GM23338 (cell line): ENCODE results near the gene EFCAB9. TPM values are rescaled to one million over a fixed set of nuclear protein-coding genes. Genes with fewer than 3 reads are reported as not detected.

Experiments
- ATAC-seq: fragments of 200-7000 bp; cut with Tn5 transposase; 3 replicates; pipeline ENCODE4 v1.9.1; 2020
- DNase-seq: peaks from one replicate; pipeline ENCODE4 v3.0.0-alpha.2; 2015; ENCODE audit warnings: low spot score
- H2AFZ ChIP-seq: fragments of 200-600 bp; sonication (generic); 2 replicates; pipeline ENCODE4 v1.8.0; 2016; ENCODE audit warnings: antibody characterized with exemption, mild to moderate bottlenecking, moderate library complexity
- H3F3A ChIP-seq: fragments of 200-600 bp; sonication (generic); replicated peaks from 2 replicates; pipeline ENCODE4 v1.8.0; 2017; ENCODE audit warnings: antibody characterized with exemption, mixed run types, low read depth
- H3K27ac ChIP-seq: fragments of 200-600 bp; sonication (generic); 2 replicates; pipeline ENCODE4 v1.6.1; 2016; ENCODE audit warnings: low read depth
- H3K27me3 ChIP-seq: fragments of 200-600 bp; sonication (generic); 2 replicates; pipeline ENCODE4 v1.8.0; 2016; ENCODE audit warnings: mild to moderate bottlenecking, mixed run types, moderate library complexity; ENCODE audit not compliant: insufficient read depth
- H3K36me3 ChIP-seq: fragments of 200-600 bp; sonication (generic); 2 replicates; pipeline ENCODE4 v1.8.0; 2016; ENCODE audit warnings: mild to moderate bottlenecking; ENCODE audit not compliant: insufficient read depth
- H3K4me1 ChIP-seq: fragments of 200-600 bp; sonication (generic); 2 replicates; pipeline ENCODE4 v1.8.0; 2016; ENCODE audit warnings: mild to moderate bottlenecking, moderate library complexity; ENCODE audit not compliant: insufficient read depth
- H3K4me2 ChIP-seq: fragments of 200-600 bp; sonication (generic); 2 replicates; pipeline ENCODE4 v1.7.1; 2017; ENCODE audit warnings: mixed run types
- H3K4me3 ChIP-seq: fragments of 200-600 bp; sonication (generic); 2 replicates; pipeline ENCODE4 v1.6.1; 2016; ENCODE audit warnings: mixed run types
- H3K79me2 ChIP-seq: fragments of 200-600 bp; sonication (generic); replicated peaks from 2 replicates; pipeline ENCODE4 v1.8.0; 2017; ENCODE audit warnings: mild to moderate bottlenecking; ENCODE audit not compliant: insufficient read depth
- H3K9me2 ChIP-seq: fragments of 200-600 bp; sonication (generic); 2 replicates; pipeline ENCODE4 v1.8.0; 2017; ENCODE audit not compliant: insufficient read depth
- H4K20me1 ChIP-seq: fragments of 200-600 bp; sonication (generic); replicated peaks from 2 replicates; pipeline ENCODE4 v1.8.0; 2017; ENCODE audit warnings: mild to moderate bottlenecking; ENCODE audit not compliant: insufficient read depth
- H3K27ac Mint-ChIP-seq: 2 replicates; pipeline ENCODE4 v1.8.0; 2020; ENCODE audit warnings: inconsistent platforms, mild to moderate bottlenecking, moderate library complexity, mixed read lengths
- H3K27me3 Mint-ChIP-seq: 3 replicates; pipeline ENCODE4 v1.8.0; 2022; ENCODE audit warnings: low read depth, mild to moderate bottlenecking, moderate library complexity, mixed read lengths, inconsistent platforms; ENCODE audit not compliant: insufficient read depth, poor library complexity
- H3K36me3 Mint-ChIP-seq: 3 replicates; pipeline ENCODE4 v1.8.0; 2021; ENCODE audit warnings: low read depth, mild to moderate bottlenecking, inconsistent platforms, moderate library complexity, mixed read lengths
- H3K4me1 Mint-ChIP-seq: 3 replicates; pipeline ENCODE4 v1.8.0; 2020; ENCODE audit warnings: mild to moderate bottlenecking, inconsistent platforms, mixed read lengths
- H3K4me3 Mint-ChIP-seq: 3 replicates; pipeline ENCODE4 v1.8.0; 2021; ENCODE audit warnings: moderate library complexity, mild to moderate bottlenecking, inconsistent platforms, mixed read lengths
- H3K9me3 Mint-ChIP-seq: 3 replicates; pipeline ENCODE4 v1.8.0; 2020; ENCODE audit warnings: moderate library complexity, mild to moderate bottlenecking, inconsistent platforms, mixed read lengths
- CREB1 ChIP-seq: fragments of 250-450 bp; sonication (Bioruptor Pico); IDR thresholded peaks from 2 replicates; pipeline ENCODE4 v1.5.0; 2020; ENCODE audit warnings: low read depth, mild to moderate bottlenecking, moderate library complexity
- CTCF ChIP-seq, 2 experiments: fragments of 200-600 bp in 1 of 2; sonication (generic) in 1 of 2; conservative IDR thresholded peaks; 2 replicates each; pipeline versions ENCODE4 v1.5.1 to v1.6.1; 2016 to 2017; ENCODE audit warnings: antibody characterized with exemption in 2 of 2, low read depth in 2 of 2, mild to moderate bottlenecking in 2 of 2, moderate library complexity in 1 of 2
- ETS1 ChIP-seq: IDR thresholded peaks from 2 replicates; pipeline ENCODE4 v1.6.1; 2016; ENCODE audit warnings: antibody characterized with exemption
- EZH2 ChIP-seq: fragments of 200-600 bp; sonication (generic); IDR thresholded peaks from one replicate; pipeline ENCODE4 v1.8.0; 2017; ENCODE audit warnings: antibody characterized with exemption, mild to moderate bottlenecking, low read depth; ENCODE audit not compliant: unreplicated experiment
- EZH2phosphoT487 ChIP-seq: fragments of 200-600 bp; sonication (generic); IDR thresholded peaks from one replicate; pipeline ENCODE4 v1.8.1; 2018; ENCODE audit warnings: antibody characterized with exemption; ENCODE audit not compliant: unreplicated experiment
- JUNB ChIP-seq: IDR thresholded peaks from one replicate; pipeline ENCODE4 v1.6.1; 2016; ENCODE audit warnings: antibody characterized with exemption; ENCODE audit not compliant: unreplicated experiment
- NANOG ChIP-seq: IDR thresholded peaks from 2 replicates; pipeline ENCODE4 v1.6.1; 2016; ENCODE audit warnings: antibody characterized with exemption, borderline replicate concordance
- POLR2AphosphoS5 ChIP-seq: IDR thresholded peaks from 2 replicates; pipeline ENCODE4 v1.6.1; 2016; ENCODE audit warnings: antibody characterized with exemption, low read depth
- STAT1 ChIP-seq: IDR thresholded peaks from one replicate; pipeline ENCODE4 v1.6.1; 2016; ENCODE audit warnings: antibody characterized with exemption; ENCODE audit not compliant: unreplicated experiment
- ZNF114 ChIP-seq: fragments of 250-450 bp; sonication (Bioruptor Pico); IDR thresholded peaks from 2 replicates; pipeline ENCODE4 v1.5.0; 2020; ENCODE audit warnings: mild to moderate bottlenecking, moderate library complexity
- ZNF331 ChIP-seq: fragments of 250-450 bp; sonication (Bioruptor Pico); IDR thresholded peaks from 2 replicates; pipeline ENCODE4 v1.5.0; 2020; ENCODE audit warnings: low read depth, mild to moderate bottlenecking, moderate library complexity
- ZNF462 ChIP-seq: fragments of 250-450 bp; sonication (Bioruptor Pico); IDR thresholded peaks from 2 replicates; pipeline ENCODE4 v1.5.0; 2020; ENCODE audit warnings: mild to moderate bottlenecking, moderate library complexity
- polyA plus RNA-seq: library from polyadenylated mRNA; unstranded; fragments of >200 nt; fragmentation: Nextera tagmentation; extraction: Ambion mirVana; gene quantifications from 2 replicates; pipeline ENCODE4 v1.2.1, GENCODE V29; 2016
- total RNA-seq: library from RNA; depleted of rRNA; stranded (reverse); fragments of >200 nt; shearing (Covaris generic); gene quantifications from 2 replicates; pipeline ENCODE4 v1.2.3, GENCODE V29; 2014
- TF ChIP-seq, protein P1 (sequence below): IDR thresholded peaks from one replicate; pipeline ENCODE4 v1.6.1; 2018; ENCODE audit warnings: antibody characterized with exemption; ENCODE audit not compliant: unreplicated experiment

The EFCAB9 gene
- total and polyA plus RNA-seq, 2 experiments from 2014 or later = not detected

DNA sequence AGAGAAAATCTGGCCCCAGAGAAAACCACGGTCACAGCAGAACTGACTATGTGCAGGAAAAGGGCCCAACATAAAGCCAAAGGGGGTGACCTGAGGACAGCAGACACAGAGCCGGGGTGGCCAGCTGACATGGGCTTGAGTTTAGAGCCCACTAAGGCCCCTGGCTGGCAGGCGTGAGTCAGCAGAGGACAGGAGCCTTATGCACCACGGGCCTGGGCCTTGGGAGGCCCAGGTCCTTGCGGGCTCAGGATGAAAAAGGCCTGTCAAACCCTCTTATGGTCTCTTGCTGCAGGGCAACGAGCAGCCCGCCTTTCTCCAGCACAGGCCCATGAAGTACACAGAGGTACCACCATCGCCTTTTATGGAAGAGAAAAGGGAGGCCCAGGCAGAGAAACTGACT lies 25.7 kb upstream of the EFCAB9 start:
- Histone ChIP-seq H3K4me1 (no peaks in the 10 kb centered on the region; the same call in 1 of the 2 replicates), H3K4me2 (no peak overlapping the region), H3K36me3 (no peaks in the 10 kb centered on the region), H2AFZ (no peak overlapping the region), H3K4me3 (no peak overlapping the region), H4K20me1 (no peaks in the 10 kb centered on the region; the same call in none of the 2 replicates), H3K79me2 (peaks cover 12% of the 10 kb centered on the region), H3K27ac (no peak overlapping the region), H3F3A (peaks cover 3% of the 10 kb centered on the region; the same call in 1 of the 2 replicates), H3K9me2 (no peaks in the 10 kb centered on the region), H3K27me3 (no peaks in the 10 kb centered on the region)
- ATAC-seq = peak; percentile 20; the same call in 2 of the 3 replicates
- Mint-ChIP-seq H3K27me3 (peaks cover 2% of the 10 kb centered on the region), H3K27ac (no peak overlapping the region), H3K4me1 (peaks cover 6% of the 10 kb centered on the region), H3K9me3 (no peaks in the 10 kb centered on the region), H3K36me3 (no peaks in the 10 kb centered on the region), H3K4me3 (no peak overlapping the region)
- DNase-seq = no peak
- no peak for TF ChIP-seq EZH2
- no peak for TF ChIP-seq JUNB
- TF ChIP-seq ZNF331 (CRISPR knock-in tag) = no peak
- no peak for TF ChIP-seq NANOG
- TF ChIP-seq ETS1 = no peak
- TF ChIP-seq, protein P1, sequence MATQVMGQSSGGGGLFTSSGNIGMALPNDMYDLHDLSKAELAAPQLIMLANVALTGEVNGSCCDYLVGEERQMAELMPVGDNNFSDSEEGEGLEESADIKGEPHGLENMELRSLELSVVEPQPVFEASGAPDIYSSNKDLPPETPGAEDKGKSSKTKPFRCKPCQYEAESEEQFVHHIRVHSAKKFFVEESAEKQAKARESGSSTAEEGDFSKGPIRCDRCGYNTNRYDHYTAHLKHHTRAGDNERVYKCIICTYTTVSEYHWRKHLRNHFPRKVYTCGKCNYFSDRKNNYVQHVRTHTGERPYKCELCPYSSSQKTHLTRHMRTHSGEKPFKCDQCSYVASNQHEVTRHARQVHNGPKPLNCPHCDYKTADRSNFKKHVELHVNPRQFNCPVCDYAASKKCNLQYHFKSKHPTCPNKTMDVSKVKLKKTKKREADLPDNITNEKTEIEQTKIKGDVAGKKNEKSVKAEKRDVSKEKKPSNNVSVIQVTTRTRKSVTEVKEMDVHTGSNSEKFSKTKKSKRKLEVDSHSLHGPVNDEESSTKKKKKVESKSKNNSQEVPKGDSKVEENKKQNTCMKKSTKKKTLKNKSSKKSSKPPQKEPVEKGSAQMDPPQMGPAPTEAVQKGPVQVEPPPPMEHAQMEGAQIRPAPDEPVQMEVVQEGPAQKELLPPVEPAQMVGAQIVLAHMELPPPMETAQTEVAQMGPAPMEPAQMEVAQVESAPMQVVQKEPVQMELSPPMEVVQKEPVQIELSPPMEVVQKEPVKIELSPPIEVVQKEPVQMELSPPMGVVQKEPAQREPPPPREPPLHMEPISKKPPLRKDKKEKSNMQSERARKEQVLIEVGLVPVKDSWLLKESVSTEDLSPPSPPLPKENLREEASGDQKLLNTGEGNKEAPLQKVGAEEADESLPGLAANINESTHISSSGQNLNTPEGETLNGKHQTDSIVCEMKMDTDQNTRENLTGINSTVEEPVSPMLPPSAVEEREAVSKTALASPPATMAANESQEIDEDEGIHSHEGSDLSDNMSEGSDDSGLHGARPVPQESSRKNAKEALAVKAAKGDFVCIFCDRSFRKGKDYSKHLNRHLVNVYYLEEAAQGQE = no peak
- no peak for TF ChIP-seq POLR2AphosphoS5
- TF ChIP-seq STAT1 = no peak
- no peak for TF ChIP-seq ZNF462 (CRISPR knock-in tag)
- no peak for TF ChIP-seq CREB1 (CRISPR knock-in tag)
- no peak for TF ChIP-seq CTCF (conservative IDR thresholded peaks at IDR 0.05; ENCODE audit: low read depth in 2 of 2)
- TF ChIP-seq ZNF114 = no peak
- TF ChIP-seq EZH2phosphoT487 = no peak
